Activated naive CD4-positive, alpha-beta T cell treated with anti-CD3 and anti-CD28 coated beads, Interleukin-2, amount 10 ng/mL, durations not matched to agents 7 days and 5 days (primary cell): ENCODE results near the gene ARFGAP3.

ENCODE experiments used
- CTCF ChIA-PET: fragments of 350-600 bp; sonication (Branson Sonifier 250); formaldehyde crosslinking; loops from one replicate; lab custom pipeline; 2021; ENCODE audit warnings: antibody characterized with exemption; lab: Charles Lee
- DNase-seq: peaks from one replicate; pipeline ENCODE4 v3.0.0-alpha.2; 2020
- H3K27ac Mint-ChIP-seq: one replicate; pipeline ENCODE4 v1.8.0; 2021; ENCODE audit warnings: mild to moderate bottlenecking, moderate library complexity, mixed read lengths
- H3K27me3 Mint-ChIP-seq: one replicate; pipeline ENCODE4 v1.8.0; 2021; ENCODE audit warnings: mild to moderate bottlenecking, mixed read lengths
- H3K36me3 Mint-ChIP-seq: one replicate; pipeline ENCODE4 v1.8.0; 2021; ENCODE audit warnings: mixed read lengths
- H3K4me1 Mint-ChIP-seq: one replicate; pipeline ENCODE4 v1.8.0; 2021; ENCODE audit warnings: mixed read lengths
- H3K4me3 Mint-ChIP-seq: one replicate; pipeline ENCODE4 v1.8.0; 2021; ENCODE audit warnings: mild to moderate bottlenecking, moderate library complexity, mixed read lengths
- H3K9me3 Mint-ChIP-seq: one replicate; pipeline ENCODE4 v1.8.0; 2021; ENCODE audit warnings: mixed read lengths

The ARFGAP3 gene

DNA sequence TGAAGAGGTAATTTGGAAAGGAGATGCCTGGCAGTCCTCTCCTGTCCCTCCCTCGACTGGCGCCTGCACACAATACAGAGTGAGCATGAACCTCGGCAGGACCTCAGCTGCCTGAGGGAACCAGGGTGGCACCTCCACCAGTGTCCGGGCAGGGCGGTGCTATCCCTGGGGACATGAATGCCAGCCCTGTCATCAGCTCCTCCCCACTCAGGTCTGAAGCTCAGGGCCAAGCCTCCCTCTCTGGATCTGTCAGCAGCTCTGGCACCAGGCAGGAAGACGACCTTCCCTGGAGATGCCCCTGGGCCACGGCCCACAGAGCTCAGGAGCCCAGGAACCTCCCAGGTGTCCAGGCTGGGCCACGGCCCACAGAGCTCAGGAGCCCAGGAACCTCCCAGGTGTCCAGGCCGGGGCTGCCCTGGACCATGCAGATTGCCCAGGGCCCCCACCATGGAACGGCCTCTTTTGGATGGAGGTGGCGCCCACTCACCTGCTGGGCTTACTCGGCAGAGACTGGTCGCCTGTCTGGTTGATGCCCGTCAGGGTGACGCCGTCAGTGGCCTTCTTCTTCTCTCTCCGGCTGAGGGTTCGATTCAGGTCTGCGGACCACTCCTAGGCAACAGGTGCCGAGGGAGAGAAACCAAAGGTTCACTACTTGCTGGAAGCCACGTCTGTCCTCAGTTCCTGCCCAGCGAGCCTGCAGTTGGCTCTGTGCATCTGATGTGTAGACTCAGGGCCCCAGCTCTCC is 21.7 kb upstream of the ARFGAP3 start:
- Mint-ChIP-seq H3K4me1 (no peaks in the 10 kb centered on the region), H3K27ac (no peak overlapping the region), H3K27me3 (no peaks in the 10 kb centered on the region), H3K36me3 (peaks cover 10% of the 10 kb centered on the region), H3K4me3 (no peak overlapping the region), H3K9me3 (no peaks in the 10 kb centered on the region)
- DNase-seq, result no peak
- CTCF ChIA-PET, result interaction anchor here (1.4 kb wide), 1 partner anchor 11 kb away, joined by 6 read pairs; no protein-coding TSS in a partner anchor

DNA sequence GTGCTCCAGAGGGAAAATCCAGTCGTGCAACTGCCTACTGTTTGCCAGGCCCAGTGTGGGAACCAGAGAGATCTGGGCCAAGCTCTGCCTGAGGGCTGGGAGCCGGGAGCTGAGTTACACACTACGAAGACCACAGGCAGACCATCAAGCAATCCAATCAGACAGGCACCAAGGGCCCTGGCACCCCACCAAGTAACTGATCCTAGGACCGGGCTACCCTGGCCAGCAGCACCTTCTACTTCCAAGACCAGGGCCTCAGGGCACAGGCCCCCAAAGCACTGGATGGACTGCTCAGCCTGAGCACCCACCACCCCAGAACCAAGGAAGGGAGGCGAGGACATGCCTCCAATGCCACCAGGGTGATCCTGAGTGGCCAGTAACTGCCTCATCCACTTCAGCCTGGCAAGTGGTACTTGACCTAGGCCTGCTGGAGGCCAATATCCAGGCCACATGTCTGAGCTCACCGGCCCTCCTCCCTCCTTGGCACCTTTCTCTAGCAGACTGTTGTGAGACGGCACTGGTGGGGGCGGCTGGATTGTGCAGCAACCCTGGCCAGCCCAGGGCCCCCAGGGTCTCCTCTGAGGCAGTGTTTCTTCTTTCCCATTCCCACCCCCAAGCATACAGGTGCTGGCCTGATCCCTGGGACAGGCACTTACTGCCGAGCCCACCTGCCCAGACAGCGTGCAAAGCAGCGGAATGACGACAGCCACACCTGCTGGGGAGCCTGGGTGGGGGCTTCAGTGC is 20.7 kb upstream of the ARFGAP3 start:
- Mint-ChIP-seq H3K4me1 (no peaks in the 10 kb centered on the region), H3K36me3 (peaks cover 7% of the 10 kb centered on the region), H3K27me3 (no peaks in the 10 kb centered on the region), H3K27ac (no peak overlapping the region), H3K4me3 (no peak overlapping the region), H3K9me3 (no peaks in the 10 kb centered on the region)
- DNase-seq, result no peak
- CTCF ChIA-PET, result interaction anchor here (1.4 kb wide), 1 partner anchor 10 kb away, joined by 6 read pairs; no protein-coding TSS in a partner anchor

DNA sequence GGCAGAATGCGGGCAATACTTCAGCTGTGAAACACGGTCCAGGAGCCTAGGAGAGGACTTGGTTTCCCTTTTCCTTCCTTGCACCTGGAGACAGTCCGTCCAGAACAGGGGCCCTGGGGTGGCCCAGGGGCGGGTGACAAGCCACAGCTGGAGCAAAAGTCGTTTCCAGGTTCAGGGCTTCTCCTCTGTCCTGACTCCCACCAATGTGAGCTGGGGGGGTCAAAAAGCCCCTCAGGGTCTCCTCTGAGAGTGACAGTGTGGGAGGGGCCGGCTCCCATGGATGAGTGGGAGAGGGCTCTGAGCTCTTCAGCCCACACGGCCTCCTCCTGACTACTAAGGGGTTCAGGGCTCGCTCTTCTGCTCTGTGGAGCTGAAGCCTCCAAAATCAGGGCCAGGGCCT is 20.1 kb upstream of the ARFGAP3 start:
- Mint-ChIP-seq H3K36me3 (peaks cover 7% of the 10 kb centered on the region), H3K27me3 (no peaks in the 10 kb centered on the region), H3K27ac (no peak overlapping the region), H3K4me3 (no peak overlapping the region), H3K4me1 (no peaks in the 10 kb centered on the region), H3K9me3 (no peaks in the 10 kb centered on the region)
- CTCF ChIA-PET, result no interaction called here
- DNase-seq, result no peak

DNA sequence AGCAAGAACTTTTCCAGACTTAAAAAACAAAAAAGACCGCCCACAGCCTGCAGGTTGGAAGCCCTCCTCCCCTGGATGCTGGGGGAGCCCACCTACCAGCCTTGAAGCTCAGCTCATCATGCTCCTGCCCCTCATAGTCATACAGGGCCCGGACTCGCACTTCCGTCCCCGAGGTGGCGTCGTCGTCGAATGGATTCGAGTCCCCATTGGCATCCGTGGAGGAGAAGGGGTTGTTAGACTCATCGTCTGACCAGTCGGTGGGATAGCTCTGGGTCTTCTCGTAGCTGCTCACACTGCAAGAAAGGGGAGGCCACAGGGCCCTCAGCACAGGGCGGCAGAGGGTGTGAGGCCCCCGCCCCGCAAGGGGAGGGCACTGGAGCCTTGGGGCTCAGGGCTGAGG is 19.0 kb upstream of the ARFGAP3 start:
- no peaks in the 10 kb centered on the region for H3K4me1 Mint-ChIP-seq
- no peak overlapping the region for H3K4me3 Mint-ChIP-seq
- peaks cover 10% of the 10 kb centered on the region for H3K36me3 Mint-ChIP-seq
- H3K9me3 Mint-ChIP-seq, result no peaks in the 10 kb centered on the region
- CTCF ChIA-PET, result no interaction called here
- no peak for DNase-seq
- no peaks in the 10 kb centered on the region for H3K27me3 Mint-ChIP-seq
- H3K27ac Mint-ChIP-seq, result no peak overlapping the region

DNA sequence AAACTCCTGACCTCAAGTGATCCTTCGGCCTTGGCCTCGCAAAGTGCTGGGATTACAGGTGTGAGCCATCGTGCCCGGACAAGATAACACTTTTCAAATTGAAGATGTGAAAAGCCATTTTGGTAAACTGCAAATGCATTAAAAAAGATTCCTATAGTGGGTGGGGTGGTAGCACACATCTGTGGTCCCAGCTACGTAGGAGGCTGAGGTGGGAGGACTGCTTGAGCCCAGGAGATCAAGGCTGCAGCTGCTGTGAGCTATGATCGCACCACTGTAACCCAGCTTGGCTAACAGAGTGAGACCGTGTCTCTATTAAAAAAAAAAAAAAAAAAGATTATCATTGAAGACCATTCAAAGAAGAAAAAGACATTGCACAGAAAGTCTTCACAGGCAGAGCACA is 16.9 kb upstream of the ARFGAP3 start:
- Mint-ChIP-seq H3K4me1 (no peaks in the 10 kb centered on the region), H3K4me3 (no peak overlapping the region), H3K27ac (no peak overlapping the region), H3K9me3 (no peaks in the 10 kb centered on the region), H3K27me3 (no peaks in the 10 kb centered on the region), H3K36me3 (peaks cover 11% of the 10 kb centered on the region)
- CTCF ChIA-PET, result interaction anchor here (1.0 kb wide), 1 partner anchor 25 kb away, joined by 3 read pairs; no protein-coding TSS in a partner anchor
- no peak for DNase-seq

DNA sequence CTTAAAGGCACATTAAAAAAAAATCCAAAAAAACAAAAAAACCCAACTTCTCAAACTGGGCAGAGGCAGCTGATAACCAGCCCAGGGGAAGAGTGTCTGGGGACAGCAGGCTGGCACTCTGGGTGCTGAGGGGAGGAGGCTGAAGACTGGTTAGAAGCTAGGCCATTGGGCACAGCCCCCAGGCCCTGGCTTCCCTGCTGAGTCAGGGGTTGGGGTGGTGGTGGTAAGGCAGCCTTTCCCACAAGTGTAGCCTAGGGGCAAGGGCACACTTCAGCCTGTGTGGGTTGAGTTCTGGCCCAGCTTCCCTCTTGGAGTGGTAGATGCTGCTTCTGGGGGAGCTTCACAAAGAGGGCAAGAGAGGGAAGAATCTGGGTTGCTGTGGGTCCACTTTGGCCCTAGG is 16.3 kb upstream of the ARFGAP3 start:
- Mint-ChIP-seq H3K27me3 (no peaks in the 10 kb centered on the region), H3K36me3 (peaks cover 11% of the 10 kb centered on the region), H3K4me3 (no peak overlapping the region), H3K27ac (no peak overlapping the region), H3K4me1 (no peaks in the 10 kb centered on the region), H3K9me3 (no peaks in the 10 kb centered on the region)
- no peak for DNase-seq
- CTCF ChIA-PET, result no interaction called here

DNA sequence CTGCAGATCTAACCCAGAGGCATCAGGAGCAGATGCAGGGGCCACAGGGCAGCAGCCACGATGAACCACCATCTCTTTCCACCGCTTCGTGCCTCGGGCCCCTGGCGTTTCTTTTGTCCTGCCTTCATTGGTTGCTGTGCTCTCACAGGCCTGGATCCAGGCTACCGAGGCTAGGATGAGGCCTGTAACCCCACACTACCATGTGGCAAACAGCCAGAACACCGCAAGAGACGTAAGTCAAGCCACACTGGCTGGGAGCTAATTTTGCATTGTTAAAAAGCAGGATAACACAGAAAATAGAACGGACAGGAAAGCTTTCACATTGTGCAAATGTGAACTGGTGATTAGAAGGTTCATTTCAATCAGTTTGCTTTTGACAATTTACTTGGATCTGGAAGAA is 15.7 kb upstream of the ARFGAP3 start:
- Mint-ChIP-seq H3K9me3 (no peaks in the 10 kb centered on the region), H3K36me3 (peaks cover 11% of the 10 kb centered on the region), H3K27ac (no peak overlapping the region), H3K4me3 (no peak overlapping the region), H3K4me1 (peaks cover under 1% of the 10 kb centered on the region), H3K27me3 (no peaks in the 10 kb centered on the region)
- no peak for DNase-seq
- CTCF ChIA-PET, result no interaction called here

DNA sequence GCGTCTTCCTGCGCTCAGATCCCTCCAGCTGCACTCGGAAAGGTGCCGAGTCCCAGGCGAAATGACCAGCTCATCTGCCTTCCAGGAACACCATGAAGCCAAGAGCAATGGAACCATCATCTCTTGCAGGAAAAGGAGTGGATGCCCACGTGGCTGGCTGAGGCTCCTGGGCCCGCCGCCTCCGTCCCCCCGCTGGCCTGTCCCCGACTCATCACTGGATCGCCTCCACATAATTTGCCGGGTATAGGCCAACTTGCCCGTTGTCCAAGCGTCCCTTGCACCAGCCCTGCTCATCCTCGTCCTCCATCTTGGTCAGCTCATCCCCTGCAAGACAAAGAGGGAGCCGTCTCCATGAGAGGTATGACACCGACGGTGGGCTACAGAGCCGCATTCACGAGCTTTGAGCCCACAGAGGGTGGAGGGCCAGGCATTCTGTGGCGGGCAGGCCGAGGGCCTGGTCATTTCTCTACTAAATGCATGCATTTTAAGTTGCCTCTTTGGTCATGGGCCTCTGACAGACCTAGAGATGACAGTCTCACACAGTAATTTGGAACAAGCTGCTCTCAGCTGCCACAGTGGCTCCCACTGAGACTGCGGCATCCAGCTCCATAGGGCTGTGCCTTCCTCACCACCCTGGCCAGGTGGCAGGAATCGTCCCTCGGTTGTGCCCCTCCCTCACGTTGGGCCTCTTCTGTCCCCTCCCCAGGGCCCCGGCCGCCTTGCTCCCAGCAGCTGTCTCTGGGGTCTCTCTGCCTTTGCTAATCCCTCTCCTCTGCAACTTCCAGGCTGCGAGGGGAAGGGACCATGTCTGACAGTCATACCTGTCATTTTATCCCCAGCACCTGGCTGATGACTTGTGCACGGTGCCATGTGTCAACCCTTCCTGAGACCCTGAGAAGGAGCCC is 14.3 kb upstream of the ARFGAP3 start:
- CTCF ChIA-PET, result interaction anchor here (1.1 to 1.9 kb wide), 3 partner anchors 24 to 162 kb away, joined by 3 to 9 read pairs (median 4); no protein-coding TSS in a partner anchor
- Mint-ChIP-seq H3K36me3 (peaks cover 7% of the 10 kb centered on the region), H3K27ac (no peak overlapping the region)

DNA sequence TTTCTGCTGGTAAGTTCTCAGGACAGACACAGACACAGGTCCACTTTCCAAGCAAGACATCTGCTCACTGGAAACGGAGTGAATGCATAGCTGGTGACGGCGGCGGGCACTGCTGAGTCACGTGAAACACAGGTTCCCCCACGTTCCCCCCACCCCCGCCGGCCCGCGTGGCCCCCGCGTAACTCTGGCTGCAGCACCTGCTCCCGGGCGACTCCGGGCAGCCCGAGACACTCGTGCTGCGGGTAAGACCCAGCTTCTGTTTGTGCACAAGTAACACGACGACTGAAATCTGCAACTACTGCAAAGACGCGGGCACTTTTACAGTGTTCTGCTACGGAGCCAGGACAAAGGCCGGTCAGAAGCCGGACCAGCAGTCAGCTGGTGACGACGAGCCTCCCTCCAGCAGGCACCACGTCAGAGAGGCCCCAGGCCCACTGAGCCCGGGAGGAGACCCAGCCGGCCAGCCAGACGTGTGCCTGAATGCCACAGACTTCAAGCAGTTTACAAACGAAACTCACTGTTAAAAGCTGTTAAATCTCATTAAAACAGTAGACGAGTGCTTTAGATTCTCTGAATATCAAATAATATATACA is 12.9 kb upstream of the ARFGAP3 start:
- no peaks in the 10 kb centered on the region for H3K27me3 Mint-ChIP-seq
- H3K4me3 Mint-ChIP-seq, result no peak overlapping the region
- CTCF ChIA-PET, result interaction anchor here (1.1 to 1.9 kb wide), 3 partner anchors 25 to 164 kb away, joined by 3 to 9 read pairs (median 4); no protein-coding TSS in a partner anchor
- no peak overlapping the region for H3K27ac Mint-ChIP-seq
- no peak for DNase-seq
- no peaks in the 10 kb centered on the region for H3K9me3 Mint-ChIP-seq
- peaks cover 7% of the 10 kb centered on the region for H3K36me3 Mint-ChIP-seq
- H3K4me1 Mint-ChIP-seq, result peaks cover 2% of the 10 kb centered on the region

More for the DNA sequence above, 14.3 kb upstream of the ARFGAP3 start:
- peaks cover 2% of the 10 kb centered on the region for H3K4me1 Mint-ChIP-seq
- no peak overlapping the region for H3K4me3 Mint-ChIP-seq
- H3K27me3 Mint-ChIP-seq, result no peaks in the 10 kb centered on the region
- H3K9me3 Mint-ChIP-seq, result no peaks in the 10 kb centered on the region
- DNase-seq, result no peak

DNA sequence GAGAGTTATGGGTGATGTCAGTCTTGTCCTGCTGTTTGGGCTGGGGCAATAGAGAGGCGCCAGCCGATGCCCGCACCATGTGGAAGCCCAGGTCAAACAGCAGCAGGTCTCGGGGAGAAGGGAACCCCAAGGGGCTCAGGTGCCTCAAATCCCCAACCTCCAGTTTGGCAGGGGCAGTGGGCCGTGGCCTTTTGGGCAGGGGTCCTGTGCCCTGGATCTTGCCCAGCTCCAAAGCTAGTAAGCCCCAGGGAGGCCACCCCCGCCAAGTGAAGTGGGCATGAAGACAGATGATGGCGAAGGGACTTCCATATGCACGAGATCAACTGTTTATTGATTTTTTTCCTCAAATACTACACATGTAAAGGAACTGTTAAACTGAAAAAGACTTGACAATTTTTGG is 12.4 kb upstream of the ARFGAP3 start:
- DNase-seq, result no peak
- Mint-ChIP-seq H3K27me3 (no peaks in the 10 kb centered on the region), H3K4me3 (no peak overlapping the region), H3K4me1 (peaks cover 2% of the 10 kb centered on the region), H3K9me3 (peaks cover 1% of the 10 kb centered on the region), H3K36me3 (peaks cover 7% of the 10 kb centered on the region), H3K27ac (no peak overlapping the region)
- CTCF ChIA-PET, result interaction anchor here (1.9 to 3.8 kb wide), 2 partner anchors 164 kb away, joined by 9 to 22 read pairs; no protein-coding TSS in a partner anchor

DNA sequence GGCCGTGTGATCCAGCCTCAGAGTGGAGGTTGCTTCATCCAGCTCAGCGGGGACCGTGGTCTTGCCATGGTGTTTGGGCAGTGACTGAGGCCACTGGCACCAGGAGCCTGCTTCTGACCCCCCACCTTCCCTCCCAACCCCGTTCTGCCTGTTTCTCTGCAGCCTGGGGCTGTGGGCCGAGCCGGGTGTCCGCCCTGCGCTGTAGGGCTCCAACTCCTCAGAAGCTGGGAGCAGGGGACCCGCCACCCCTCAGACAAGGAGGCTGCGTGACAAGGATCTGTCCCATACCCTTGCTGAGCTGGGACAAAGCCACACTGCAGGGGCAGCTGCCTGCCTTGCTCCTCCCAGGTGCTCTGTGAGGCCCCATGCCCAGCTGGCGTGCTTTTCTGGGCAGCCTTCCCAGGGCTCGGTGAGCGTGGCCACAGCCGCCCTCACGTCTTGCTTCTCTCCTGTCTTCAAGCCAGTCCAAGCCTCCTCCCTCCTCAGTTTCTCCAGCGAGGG is 11.7 kb upstream of the ARFGAP3 start:
- H3K36me3 Mint-ChIP-seq, result peaks cover 7% of the 10 kb centered on the region
- no peaks in the 10 kb centered on the region for H3K27me3 Mint-ChIP-seq
- peaks cover 2% of the 10 kb centered on the region for H3K9me3 Mint-ChIP-seq
- peaks cover 2% of the 10 kb centered on the region for H3K4me1 Mint-ChIP-seq
- no peak overlapping the region for H3K4me3 Mint-ChIP-seq
- CTCF ChIA-PET, result interaction anchor here (0.6 to 3.8 kb wide), 11 partner anchors 11 to 223 kb away, joined by 3 to 33 read pairs (median 5); partner anchors contain the start of gene ARFGAP3
- DNase-seq, result no peak
- no peak overlapping the region for H3K27ac Mint-ChIP-seq

DNA sequence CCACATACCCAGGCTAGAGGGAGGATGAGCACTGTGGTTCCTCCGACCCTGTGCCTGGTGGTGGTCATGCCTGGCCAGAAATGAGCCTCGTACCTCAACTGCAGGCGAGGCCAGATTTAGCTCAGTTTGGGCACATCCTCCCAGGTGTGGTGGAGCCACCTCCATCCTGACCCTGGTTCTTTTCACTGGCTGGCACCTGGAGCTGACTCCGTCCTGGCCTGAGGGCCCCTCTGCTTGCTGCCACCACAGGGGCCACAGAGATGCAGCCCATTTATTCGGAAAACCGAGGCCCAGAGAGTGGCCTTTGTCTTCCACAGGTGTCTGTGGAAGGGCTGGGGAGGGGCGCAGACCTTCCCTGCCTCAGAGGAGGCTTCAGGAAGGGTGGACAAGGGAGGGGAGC is 9.0 kb upstream of the ARFGAP3 start:
- Mint-ChIP-seq H3K36me3 (peaks cover 6% of the 10 kb centered on the region), H3K27ac (no peak overlapping the region), H3K27me3 (peaks cover 3% of the 10 kb centered on the region), H3K4me3 (no peak overlapping the region), H3K4me1 (peaks cover 9% of the 10 kb centered on the region), H3K9me3 (peaks cover 7% of the 10 kb centered on the region)
- CTCF ChIA-PET, result interaction anchor here (1.7 to 3.8 kb wide), 4 partner anchors 9 to 193 kb away, joined by 5 to 33 read pairs (median 14); partner anchors contain the start of gene ARFGAP3
- DNase-seq, result no peak

DNA sequence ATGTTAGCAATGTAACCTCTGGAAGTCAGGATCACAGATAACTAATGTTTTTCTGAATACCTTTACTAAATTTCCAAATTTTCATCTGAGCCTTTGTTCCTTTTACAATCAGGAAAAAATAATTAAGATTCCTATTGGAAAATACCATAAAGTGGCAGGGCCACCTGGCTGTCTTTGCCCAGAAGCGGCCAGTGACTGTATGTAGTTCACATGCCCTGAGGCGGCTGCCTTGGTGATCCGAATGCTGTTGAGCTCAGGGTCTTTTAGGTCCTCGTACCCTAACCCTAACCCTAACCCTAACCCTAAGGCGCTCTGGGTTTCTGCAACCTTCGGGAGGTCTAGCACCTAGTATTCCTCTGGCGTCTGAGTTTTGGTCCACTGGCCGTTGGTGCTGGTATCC is 8.5 kb upstream of the ARFGAP3 start:
- H3K27ac Mint-ChIP-seq, result no peak overlapping the region
- H3K4me3 Mint-ChIP-seq, result no peak overlapping the region
- H3K4me1 Mint-ChIP-seq, result peaks cover 9% of the 10 kb centered on the region
- no peak for DNase-seq
- H3K27me3 Mint-ChIP-seq, result peaks cover 5% of the 10 kb centered on the region
- peaks cover 7% of the 10 kb centered on the region for H3K9me3 Mint-ChIP-seq
- H3K36me3 Mint-ChIP-seq, result peaks cover 3% of the 10 kb centered on the region
- CTCF ChIA-PET, result interaction anchor here (1.7 to 3.8 kb wide), 2 partner anchors 85 to 168 kb away, joined by 6 to 22 read pairs; no protein-coding TSS in a partner anchor
